CD4-positive, CD25-positive, alpha-beta regulatory T cell (primary cell): Measurements from ENCODE around the gene GABPB1. TPM values are rescaled to one million over a fixed set of nuclear protein-coding genes. Genes with fewer than 3 reads are reported as not detected.
A peak's percentile ranks its signal among the peaks of the same experiment; 100 is the strongest.

Experiments used
- ATAC-seq, 2 donors: fragments of 150-1000 bp; cut with Tn5 transposase; one replicate each; pipeline ENCODE4 v1.10.0; 2021; ENCODE audit warnings: low read depth in 2 of 2, moderate number of reproducible peaks in 2 of 2, moderate library complexity in 1 of 2
- DNase-seq, 3 donors: peaks; one replicate each; pipeline versions ENCODE4 v3.0.0 to v3.0.0-alpha.2; 2012 to 2022; ENCODE audit warnings: mixed read lengths in 1 of 3
- H3K27ac ChIP-seq: one replicate; pipeline ENCODE4 v1.7.0; 2013; ENCODE audit warnings: mild to moderate bottlenecking, low read length; ENCODE audit not compliant: insufficient read depth, poor library complexity, severe bottlenecking
- H3K27me3 ChIP-seq: one replicate; pipeline ENCODE4 v1.7.0; 2013; ENCODE audit warnings: low read length; ENCODE audit not compliant: control insufficient read depth, insufficient read depth
- H3K36me3 ChIP-seq: one replicate; pipeline ENCODE4 v1.7.0; 2013; ENCODE audit warnings: mild to moderate bottlenecking, low read length, moderate library complexity; ENCODE audit not compliant: control insufficient read depth, insufficient read depth
- H3K4me1 ChIP-seq: 2 replicates; pipeline ENCODE4 v1.7.0; 2013; ENCODE audit warnings: mild to moderate bottlenecking, low read length; ENCODE audit not compliant: insufficient read depth, control insufficient read depth, poor library complexity, severe bottlenecking
- H3K4me3 ChIP-seq: one replicate; pipeline ENCODE4 v1.7.0; 2013; ENCODE audit warnings: low read depth, mild to moderate bottlenecking, low read length, moderate library complexity
- H3K9me3 ChIP-seq, 2 experiments: 1 replicate in 1 of 2; 2 replicates in 1 of 2; pipeline ENCODE4 v1.7.0; 2013; ENCODE audit warnings: low read length in 2 of 2, mild to moderate bottlenecking in 1 of 2, moderate library complexity in 1 of 2; ENCODE audit not compliant: control insufficient read depth in 2 of 2
- H3K27ac Mint-ChIP-seq, 3 donors: one replicate each; pipeline ENCODE4 v1.8.0; 2020 to 2022; ENCODE audit warnings: mild to moderate bottlenecking in 3 of 3, mixed read lengths in 3 of 3, moderate library complexity in 2 of 3
- H3K27me3 Mint-ChIP-seq: one replicate; pipeline ENCODE4 v1.8.0; 2022; ENCODE audit warnings: mild to moderate bottlenecking, mixed read lengths
- H3K36me3 Mint-ChIP-seq: one replicate; pipeline ENCODE4 v1.8.0; 2020; ENCODE audit warnings: mixed read lengths
- H3K4me1 Mint-ChIP-seq, 4 donors: one replicate each; pipeline ENCODE4 v1.8.0; 2020 to 2022; ENCODE audit warnings: mixed read lengths in 4 of 4, mild to moderate bottlenecking in 1 of 4
- H3K4me3 Mint-ChIP-seq, 4 donors: one replicate each; pipeline ENCODE4 v1.8.0; 2020 to 2022; ENCODE audit warnings: mild to moderate bottlenecking in 4 of 4, mixed read lengths in 4 of 4, moderate library complexity in 3 of 4
- H3K9me3 Mint-ChIP-seq, 7 donors: one replicate each; pipeline ENCODE4 v1.8.0; 2020 to 2022; ENCODE audit warnings: mixed read lengths in 7 of 7, mild to moderate bottlenecking in 3 of 7, moderate library complexity in 2 of 7
- polyA plus RNA-seq, 4 donors: library from polyadenylated mRNA; unstranded; fragments of 300-500 nt; fragmentation: Illumina TruSeq; gene quantifications; one replicate each; pipeline ENCODE4 v1.2.3, GENCODE V29; 2021
- total RNA-seq: library from RNA; stranded (reverse); gene quantifications from one replicate; pipeline ENCODE4 v1.2.3, GENCODE V29; 2022

GABPB1 gene
- total and polyA plus RNA-seq, 5 donors from 2014 or later = 29.9 to 38.3 (median 31.2) TPM

DNA sequence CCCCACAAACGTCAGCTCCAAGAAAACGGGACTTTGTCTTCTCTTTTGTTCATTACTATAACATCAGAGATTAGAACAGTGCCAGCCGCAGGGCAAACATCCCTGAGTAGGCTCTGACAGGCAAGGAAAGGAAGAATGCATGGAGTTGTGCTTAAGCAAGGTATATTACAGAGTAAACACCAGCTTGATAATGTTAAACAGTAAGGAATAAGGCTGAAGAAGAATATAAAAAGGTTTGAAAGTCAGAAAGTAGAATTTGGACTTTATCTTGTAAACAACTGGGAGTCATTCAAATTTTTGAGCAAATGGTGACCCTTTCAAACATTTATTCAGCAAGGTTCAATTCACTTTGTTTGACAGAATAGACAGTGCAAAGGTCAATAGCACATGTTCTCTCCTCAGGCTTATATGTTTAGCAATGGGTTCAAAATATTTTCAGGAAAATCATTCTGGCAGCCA is 11.0 kb downstream of the GABPB1 start:
- H3K27ac Mint-ChIP-seq = peak overlapping the region in 1 of 3 donors; percentile 26
- peaks cover 20 to 45% (median 38%) of the 10 kb centered on the region in 4 donors for H3K4me1 Mint-ChIP-seq
- DNase-seq (no peak), ATAC-seq (no peak)
- H3K4me3 Mint-ChIP-seq = no peak overlapping the region
- Histone ChIP-seq H3K9me3 (no peaks in the 10 kb centered on the region), H3K4me3 (no peak overlapping the region), H3K4me1 (peaks cover 12% of the 10 kb centered on the region), H3K27ac (no peak overlapping the region), H3K36me3 (no peaks in the 10 kb centered on the region), H3K27me3 (no peaks in the 10 kb centered on the region)
- peaks cover 17% of the 10 kb centered on the region for H3K36me3 Mint-ChIP-seq
- no peaks in the 10 kb centered on the region for H3K27me3 Mint-ChIP-seq
- H3K9me3 Mint-ChIP-seq = no peaks in the 10 kb centered on the region

DNA sequence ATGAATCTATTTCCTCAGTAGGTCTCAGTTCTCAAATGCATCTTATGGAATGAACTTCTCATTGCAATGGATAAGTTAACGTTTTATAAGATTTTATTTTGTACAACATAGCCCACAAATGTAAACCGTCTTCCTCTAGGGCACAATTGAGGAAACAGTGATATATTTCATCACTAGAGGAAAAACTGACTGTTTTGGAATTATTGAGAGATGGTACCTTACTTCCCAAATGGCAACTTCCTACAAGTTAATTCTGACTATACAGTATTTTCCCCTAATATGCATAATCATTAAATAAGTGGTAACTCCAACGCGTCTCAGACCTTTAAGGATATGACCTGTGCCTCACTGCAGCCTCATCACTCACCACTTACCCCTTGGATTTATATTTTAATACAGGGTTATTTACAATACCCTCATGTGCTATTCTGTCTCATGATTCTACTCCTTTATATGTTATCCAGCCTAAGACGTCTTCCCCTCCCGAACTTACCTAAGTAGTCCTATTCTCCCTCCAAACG is 13.3 kb downstream of the GABPB1 start:
- H3K4me1 Mint-ChIP-seq = peaks cover 11 to 36% (median 30%) of the 10 kb centered on the region in 4 donors
- DNase-seq (no peak), ATAC-seq (no peak)
- H3K27ac ChIP-seq = no peak overlapping the region
- no peaks in the 10 kb centered on the region for H3K9me3 ChIP-seq
- H3K4me3 ChIP-seq = no peak overlapping the region
- H3K4me3 Mint-ChIP-seq = peak overlapping the region in 1 of 4 donors; percentile 23
- H3K27me3 ChIP-seq = no peaks in the 10 kb centered on the region
- no peaks in the 10 kb centered on the region for H3K27me3 Mint-ChIP-seq
- H3K36me3 ChIP-seq = no peaks in the 10 kb centered on the region
- peaks cover 17% of the 10 kb centered on the region for H3K36me3 Mint-ChIP-seq
- no peaks in the 10 kb centered on the region for H3K9me3 Mint-ChIP-seq
- no peaks in the 10 kb centered on the region for H3K4me1 ChIP-seq
- H3K27ac Mint-ChIP-seq = no peak overlapping the region

- Histone ChIP-seq H3K36me3 (no peaks in the 10 kb centered on the region), H3K9me3 (no peaks in the 10 kb centered on the region), H3K4me3 (no peak overlapping the region), H3K27me3 (no peaks in the 10 kb centered on the region), H3K27ac (no peak overlapping the region), H3K4me1 (no peaks in the 10 kb centered on the region)
- no peak overlapping the region for H3K4me3 Mint-ChIP-seq
- peaks cover 13% of the 10 kb centered on the region for H3K36me3 Mint-ChIP-seq
- no peaks in the 10 kb centered on the region for H3K27me3 Mint-ChIP-seq
- peaks cover 11 to 35% (median 24%) of the 10 kb centered on the region in 4 donors for H3K4me1 Mint-ChIP-seq
- ATAC-seq = no peak
- no peaks in the 10 kb centered on the region for H3K9me3 Mint-ChIP-seq
- DNase-seq = no peak
- H3K27ac Mint-ChIP-seq = no peak overlapping the region
Observed at GRCh38 chr15:50340416-50340815, 14.6 kb downstream of the GABPB1 start.

- Histone ChIP-seq H3K27ac (no peak overlapping the region), H3K36me3 (no peaks in the 10 kb centered on the region)
- H3K27me3 Mint-ChIP-seq = no peaks in the 10 kb centered on the region
Observed at GRCh38 chr15:50339717-50340116, 15.3 kb downstream of the GABPB1 start.

GRCh38 chr15:50335251-50335650 is 19.7 kb downstream of the GABPB1 start:
- peaks cover 11% of the 10 kb centered on the region for H3K36me3 Mint-ChIP-seq
- Histone ChIP-seq H3K27me3 (no peaks in the 10 kb centered on the region), H3K4me1 (peaks cover 4% of the 10 kb centered on the region), H3K36me3 (no peaks in the 10 kb centered on the region), H3K9me3 (no peaks in the 10 kb centered on the region), H3K4me3 (no peak overlapping the region), H3K27ac (no peak overlapping the region)
- H3K27me3 Mint-ChIP-seq = no peaks in the 10 kb centered on the region
- no peaks in the 10 kb centered on the region for H3K9me3 Mint-ChIP-seq
- H3K4me1 Mint-ChIP-seq = peaks cover 18 to 31% (median 27%) of the 10 kb centered on the region in 4 donors
- DNase-seq (no peak), ATAC-seq (no peak)
- H3K4me3 Mint-ChIP-seq = peak overlapping the region in 1 of 4 donors; percentile 40
- H3K27ac Mint-ChIP-seq = no peak overlapping the region

More at GRCh38 chr15:50339717-50340116, 15.3 kb downstream of the GABPB1 start:
- Mint-ChIP-seq H3K36me3 (peaks cover 6% of the 10 kb centered on the region), H3K9me3 (no peaks in the 10 kb centered on the region), H3K4me1 (peaks cover 16 to 39% (median 22%) of the 10 kb centered on the region in 4 donors), H3K27ac (no peak overlapping the region), H3K4me3 (no peak overlapping the region)
- H3K9me3 ChIP-seq = no peaks in the 10 kb centered on the region
- no peaks in the 10 kb centered on the region for H3K4me1 ChIP-seq
- no peak for ATAC-seq
- H3K27me3 ChIP-seq = no peaks in the 10 kb centered on the region
- DNase-seq = no peak
- no peak overlapping the region for H3K4me3 ChIP-seq

- no peak for ATAC-seq
- Mint-ChIP-seq H3K9me3 (no peaks in the 10 kb centered on the region), H3K4me3 (no peak overlapping the region), H3K27me3 (no peaks in the 10 kb centered on the region), H3K4me1 (peaks cover 20 to 28% (median 24%) of the 10 kb centered on the region in 4 donors), H3K36me3 (peaks cover 5% of the 10 kb centered on the region), H3K27ac (no peak overlapping the region)
- no peaks in the 10 kb centered on the region for H3K27me3 ChIP-seq
- H3K9me3 ChIP-seq = no peaks in the 10 kb centered on the region
- H3K27ac ChIP-seq = no peak overlapping the region
- no peak overlapping the region for H3K4me3 ChIP-seq
- H3K36me3 ChIP-seq = no peaks in the 10 kb centered on the region
- no peak for DNase-seq
- H3K4me1 ChIP-seq = peaks cover 4% of the 10 kb centered on the region
Observed at GRCh38 chr15:50333229-50333628, 21.8 kb downstream of the GABPB1 start.

GRCh38 chr15:50330921-50331320 is 24.1 kb downstream of the GABPB1 start:
- Histone ChIP-seq H3K4me1 (peaks cover 4% of the 10 kb centered on the region), H3K36me3 (no peaks in the 10 kb centered on the region), H3K27ac (no peak overlapping the region), H3K27me3 (no peaks in the 10 kb centered on the region), H3K4me3 (no peak overlapping the region), H3K9me3 (no peaks in the 10 kb centered on the region)
- Mint-ChIP-seq H3K27ac (peak overlapping the region in 2 of 3 donors; percentile 1 to 28), H3K9me3 (no peaks in the 10 kb centered on the region), H3K27me3 (no peaks in the 10 kb centered on the region), H3K36me3 (peaks cover 5% of the 10 kb centered on the region), H3K4me1 (peaks cover 20 to 29% (median 27%) of the 10 kb centered on the region in 4 donors), H3K4me3 (peak overlapping the region in 1 of 4 donors; percentile 76)
- DNase-seq = no peak
- ATAC-seq = no peak

DNA sequence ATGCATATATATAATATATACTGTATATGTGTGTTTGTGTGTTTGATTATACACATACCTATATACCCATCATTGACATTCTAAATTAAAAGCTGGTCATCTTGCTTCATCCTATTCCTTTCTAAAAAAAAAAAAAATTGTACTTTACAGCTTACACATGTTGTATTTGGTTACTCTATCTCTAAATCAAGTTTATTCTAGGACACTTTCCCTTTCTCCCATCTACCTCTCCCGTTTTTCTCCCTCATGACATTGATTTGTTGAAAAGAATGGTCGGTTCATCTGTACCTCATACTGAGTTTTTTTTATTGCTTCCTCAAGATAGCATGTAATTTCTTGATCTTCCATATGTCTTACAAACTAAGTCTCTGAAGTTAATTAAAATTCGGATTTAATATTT is 26.9 kb downstream of the GABPB1 start:
- H3K27me3 Mint-ChIP-seq = no peaks in the 10 kb centered on the region
- no peaks in the 10 kb centered on the region for H3K9me3 Mint-ChIP-seq
- Histone ChIP-seq H3K36me3 (no peaks in the 10 kb centered on the region), H3K9me3 (no peaks in the 10 kb centered on the region), H3K27me3 (no peaks in the 10 kb centered on the region), H3K4me3 (no peak overlapping the region), H3K4me1 (no peaks in the 10 kb centered on the region), H3K27ac (no peak overlapping the region)
- ATAC-seq (no peak), DNase-seq (no peak)
- no peak overlapping the region for H3K27ac Mint-ChIP-seq
- peaks cover 6% of the 10 kb centered on the region for H3K36me3 Mint-ChIP-seq
- H3K4me1 Mint-ChIP-seq = peaks cover 13 to 25% (median 21%) of the 10 kb centered on the region in 4 donors
- no peak overlapping the region for H3K4me3 Mint-ChIP-seq
